Liver (tissue), 3 donors: ENCODE measurements around the gene PDILT.

Experiments
- EGR1 ChIP-seq, 2 donors: IDR thresholded peaks; 2 replicates each; pipeline ENCODE4 v1.6.1; 2016 to 2018; ENCODE audit warnings: antibody characterized with exemption in 2 of 2, low read depth in 2 of 2
- GABPA ChIP-seq, 2 donors: IDR thresholded peaks in 1 of 2; conservative IDR thresholded peaks in 1 of 2; 2 replicates each; pipeline ENCODE4 v1.6.1; 2016; ENCODE audit warnings: antibody characterized with exemption in 2 of 2, mild to moderate bottlenecking in 1 of 2, moderate library complexity in 1 of 2
- MAX ChIP-seq: IDR thresholded peaks from 2 replicates; pipeline ENCODE4 v1.6.1; 2016; ENCODE audit warnings: antibody characterized with exemption
- RAD21 ChIP-seq, 2 donors: IDR thresholded peaks; 2 replicates each; pipeline ENCODE4 v1.6.1; 2016; ENCODE audit warnings: antibody characterized with exemption in 2 of 2, mild to moderate bottlenecking in 2 of 2
- REST ChIP-seq: IDR thresholded peaks from 2 replicates; pipeline ENCODE4 v1.6.1; 2016; ENCODE audit warnings: antibody characterized with exemption, mild to moderate bottlenecking
- SP1 ChIP-seq: IDR thresholded peaks from 2 replicates; pipeline ENCODE4 v1.6.1; 2018; ENCODE audit warnings: antibody characterized with exemption, mild to moderate bottlenecking
- TAF1 ChIP-seq: conservative IDR thresholded peaks from 2 replicates; pipeline ENCODE4 v1.6.1; 2016; ENCODE audit warnings: antibody characterized with exemption, mild to moderate bottlenecking
- YY1 ChIP-seq: IDR thresholded peaks from 2 replicates; pipeline ENCODE4 v1.6.1; 2016; ENCODE audit warnings: antibody characterized with exemption, mild to moderate bottlenecking
- TF ChIP-seq, protein P1 (sequence below): IDR thresholded peaks from 2 replicates; pipeline ENCODE4 v1.6.1; 2016; ENCODE audit warnings: antibody characterized with exemption
- TF ChIP-seq, protein P2 (sequence below): fragments of 150-350 bp; IDR thresholded peaks from 2 replicates; pipeline ENCODE4 v1.5.1; 2017; ENCODE audit warnings: improper control_type of control experiment, low read depth, low read length; ENCODE audit not compliant: missing input control
- TF ChIP-seq, protein P3 (sequence below): IDR thresholded peaks from 2 replicates; pipeline ENCODE4 v1.6.1; 2016; ENCODE audit warnings: antibody characterized with exemption
- donor health status: healthy.
- donor health status: healthy.

DNA sequence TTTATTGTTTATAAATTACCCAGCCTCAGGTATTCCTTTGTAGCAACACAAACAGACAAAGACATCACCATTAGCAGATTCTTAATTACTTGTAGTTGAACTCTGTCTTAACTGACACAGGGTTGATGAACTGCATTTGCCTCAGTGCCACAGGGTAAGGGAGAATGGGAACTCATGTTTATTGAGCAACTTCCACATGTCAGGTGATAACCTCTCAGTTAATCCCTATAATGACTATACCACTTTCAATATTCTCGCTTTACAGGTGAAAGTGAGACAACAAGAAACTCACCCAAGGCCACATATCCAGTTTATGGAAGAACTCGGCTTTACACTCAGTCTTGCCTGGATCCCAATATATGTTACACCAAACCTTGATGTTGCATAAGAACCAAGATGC lies 8.6 kb downstream of the PDILT start:
- TF ChIP-seq YY1: no peak
- TF ChIP-seq, protein P1, sequence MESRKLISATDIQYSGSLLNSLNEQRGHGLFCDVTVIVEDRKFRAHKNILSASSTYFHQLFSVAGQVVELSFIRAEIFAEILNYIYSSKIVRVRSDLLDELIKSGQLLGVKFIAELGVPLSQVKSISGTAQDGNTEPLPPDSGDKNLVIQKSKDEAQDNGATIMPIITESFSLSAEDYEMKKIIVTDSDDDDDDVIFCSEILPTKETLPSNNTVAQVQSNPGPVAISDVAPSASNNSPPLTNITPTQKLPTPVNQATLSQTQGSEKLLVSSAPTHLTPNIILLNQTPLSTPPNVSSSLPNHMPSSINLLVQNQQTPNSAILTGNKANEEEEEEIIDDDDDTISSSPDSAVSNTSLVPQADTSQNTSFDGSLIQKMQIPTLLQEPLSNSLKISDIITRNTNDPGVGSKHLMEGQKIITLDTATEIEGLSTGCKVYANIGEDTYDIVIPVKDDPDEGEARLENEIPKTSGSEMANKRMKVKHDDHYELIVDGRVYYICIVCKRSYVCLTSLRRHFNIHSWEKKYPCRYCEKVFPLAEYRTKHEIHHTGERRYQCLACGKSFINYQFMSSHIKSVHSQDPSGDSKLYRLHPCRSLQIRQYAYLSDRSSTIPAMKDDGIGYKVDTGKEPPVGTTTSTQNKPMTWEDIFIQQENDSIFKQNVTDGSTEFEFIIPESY: no peak
- TF ChIP-seq SP1: no peak
- no peak for TF ChIP-seq REST
- TF ChIP-seq, protein P2, sequence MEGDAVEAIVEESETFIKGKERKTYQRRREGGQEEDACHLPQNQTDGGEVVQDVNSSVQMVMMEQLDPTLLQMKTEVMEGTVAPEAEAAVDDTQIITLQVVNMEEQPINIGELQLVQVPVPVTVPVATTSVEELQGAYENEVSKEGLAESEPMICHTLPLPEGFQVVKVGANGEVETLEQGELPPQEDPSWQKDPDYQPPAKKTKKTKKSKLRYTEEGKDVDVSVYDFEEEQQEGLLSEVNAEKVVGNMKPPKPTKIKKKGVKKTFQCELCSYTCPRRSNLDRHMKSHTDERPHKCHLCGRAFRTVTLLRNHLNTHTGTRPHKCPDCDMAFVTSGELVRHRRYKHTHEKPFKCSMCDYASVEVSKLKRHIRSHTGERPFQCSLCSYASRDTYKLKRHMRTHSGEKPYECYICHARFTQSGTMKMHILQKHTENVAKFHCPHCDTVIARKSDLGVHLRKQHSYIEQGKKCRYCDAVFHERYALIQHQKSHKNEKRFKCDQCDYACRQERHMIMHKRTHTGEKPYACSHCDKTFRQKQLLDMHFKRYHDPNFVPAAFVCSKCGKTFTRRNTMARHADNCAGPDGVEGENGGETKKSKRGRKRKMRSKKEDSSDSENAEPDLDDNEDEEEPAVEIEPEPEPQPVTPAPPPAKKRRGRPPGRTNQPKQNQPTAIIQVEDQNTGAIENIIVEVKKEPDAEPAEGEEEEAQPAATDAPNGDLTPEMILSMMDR: no peak
- TF ChIP-seq RAD21 (IDR thresholded peaks at IDR 0.05): no peak
- no peak for TF ChIP-seq GABPA (IDR thresholded peaks at IDR 0.05 in 1 of 2, conservative IDR thresholded peaks at IDR 0.05 in 1 of 2)
- TF ChIP-seq, protein P3, sequence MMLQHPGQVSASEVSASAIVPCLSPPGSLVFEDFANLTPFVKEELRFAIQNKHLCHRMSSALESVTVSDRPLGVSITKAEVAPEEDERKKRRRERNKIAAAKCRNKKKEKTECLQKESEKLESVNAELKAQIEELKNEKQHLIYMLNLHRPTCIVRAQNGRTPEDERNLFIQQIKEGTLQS: no peak
- TF ChIP-seq TAF1: no peak
- no peak for TF ChIP-seq EGR1 (IDR thresholded peaks at IDR 0.05; ENCODE audit: low read depth in 2 of 2)
- no peak for TF ChIP-seq MAX
